ENCODE measurements around the gene RELT.
A peak's percentile ranks its signal among the peaks of the same experiment; 100 is the strongest.

The RELT gene

GRCh38 chr11:73392108-73393010 is 16.2 kb downstream of the RELT start:
- DNase-seq = no peak

- no peak for DNase-seq
Observed at GRCh38 chr11:73393011-73393380, 16.8 kb downstream of the RELT start.

- peak; percentile 68 to 74 for DNase-seq
Observed at GRCh38 chr11:73393479-73394415, 17.5 kb downstream of the RELT start.

GRCh38 chr11:73394416-73395296 is 18.5 kb downstream of the RELT start:
- DNase-seq = peak in 1 of 2 donors; percentile 4

GRCh38 chr11:73395297-73396208 is 19.4 kb downstream of the RELT start:
- DNase-seq = peak in 1 of 2 donors; percentile 13

GRCh38 chr11:73396251-73396930 is 20.2 kb downstream of the RELT start:
- peak in 1 of 2 donors; percentile 15 for DNase-seq

GRCh38 chr11:73396985-73397384 is 20.8 kb downstream of the RELT start:
- DNase-seq = peak in 1 of 2 donors; percentile 9

GRCh38 chr11:73397468-73398131 is 21.4 kb downstream of the RELT start:
- DNase-seq = no peak

- DNase-seq = peak in 1 of 2 donors; percentile 17
Observed at GRCh38 chr11:73398132-73398526, 21.9 kb downstream of the RELT start.

- peak in 1 of 2 donors; percentile 20 for DNase-seq
Observed at GRCh38 chr11:73398721-73399120, 22.5 kb downstream of the RELT start.

GRCh38 chr11:73399159-73399590 is 23.0 kb downstream of the RELT start:
- DNase-seq = peak in 1 of 2 donors; percentile 14

- DNase-seq = no peak
Observed at GRCh38 chr11:73399636-73400035, 23.4 kb downstream of the RELT start.

GRCh38 chr11:73400293-73400692 is 24.1 kb downstream of the RELT start:
- DNase-seq = peak in 1 of 2 donors; percentile 19

- peak in 1 of 2 donors; percentile 16 for DNase-seq
Observed at GRCh38 chr11:73401217-73401923, 25.2 kb downstream of the RELT start.

GRCh38 chr11:73401924-73402833 is 26.0 kb downstream of the RELT start:
- DNase-seq = peak in 1 of 2 donors; percentile 11

- DNase-seq = peak in 1 of 2 donors; percentile 46
Observed at GRCh38 chr11:73402834-73403185, 26.6 kb downstream of the RELT start.

- DNase-seq = peak in 1 of 2 donors; percentile 3
Observed at GRCh38 chr11:73403541-73403940, 27.3 kb downstream of the RELT start.

- peak; percentile 21 to 52 for DNase-seq
Observed at GRCh38 chr11:73404048-73404447, 27.8 kb downstream of the RELT start.
